HL-60/S4 treated with phorbol 12-myristate 13-acetate at 8.2 ng/mL for 4 days and 3 days (cell line): ENCODE measurements around the gene PGM2L1.
"Not testable (repeated sequence)": the region's sequence is repeated elsewhere in the genome, so short reads cannot be mapped to it uniquely, and the experiment has no call there.

ENCODE experiments used
- in situ Hi-C: fragments of 300-500 bp; cut with MboI; formaldehyde crosslinking; loops from 2 replicates; pipeline ENCODE4 v1.15.0; 2022; ENCODE audit warnings: low sequenced_read_pairs

The PGM2L1 gene

GRCh38 chr11:74398244-74399159 is at the start of gene PGM2L1:
Gene PGM2L1, minus strand, starts transcription at chr11:74398433. Its CDS starts 272 bp downstream, at chr11:74398161.
- in situ Hi-C loops = no loop called here

DNA sequence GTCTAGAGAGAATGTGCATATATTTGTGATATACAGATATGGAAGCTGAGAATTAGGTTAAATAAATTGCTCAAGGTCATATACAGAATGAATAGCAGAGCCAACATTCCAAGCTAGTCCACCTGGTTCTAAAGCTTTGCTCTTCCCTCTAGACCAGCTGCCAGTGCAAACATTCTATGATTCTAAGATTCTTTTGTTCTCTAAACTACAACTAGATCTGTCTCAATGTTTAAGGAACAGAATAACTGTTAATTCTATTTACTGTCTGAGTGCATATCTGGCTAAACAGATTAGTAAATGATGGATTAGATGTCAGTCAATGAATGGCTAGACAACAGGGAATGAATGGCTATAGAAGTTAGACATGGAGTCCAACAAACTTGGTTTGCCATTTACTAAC is 49.5 kb upstream of the PGM2L1 start:
- in situ Hi-C loops = no loop called here

DNA sequence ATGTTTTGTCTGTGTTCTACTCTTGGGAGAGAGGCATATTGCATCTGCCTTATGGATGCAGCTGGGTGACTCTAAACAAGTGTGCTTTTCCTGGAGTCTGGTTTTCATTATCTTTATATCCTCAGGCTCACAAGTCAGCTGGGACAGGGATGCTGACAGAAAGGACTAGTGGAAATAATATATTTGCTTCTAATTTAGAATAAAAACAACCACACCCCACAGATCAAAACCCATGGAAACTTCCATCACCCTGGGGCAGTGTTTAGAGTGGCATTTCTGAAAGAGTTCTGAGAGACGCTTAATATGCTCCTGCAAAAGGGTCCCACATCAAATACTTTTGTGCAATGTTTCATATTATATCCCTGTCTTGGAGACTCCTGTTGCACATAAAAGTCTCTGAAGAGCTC is 48.3 kb upstream of the PGM2L1 start:
- in situ Hi-C loops = no loop called here

GRCh38 chr11:74444173-74444826 is 46.1 kb upstream of the PGM2L1 start:
- in situ Hi-C loops = no loop called here

DNA sequence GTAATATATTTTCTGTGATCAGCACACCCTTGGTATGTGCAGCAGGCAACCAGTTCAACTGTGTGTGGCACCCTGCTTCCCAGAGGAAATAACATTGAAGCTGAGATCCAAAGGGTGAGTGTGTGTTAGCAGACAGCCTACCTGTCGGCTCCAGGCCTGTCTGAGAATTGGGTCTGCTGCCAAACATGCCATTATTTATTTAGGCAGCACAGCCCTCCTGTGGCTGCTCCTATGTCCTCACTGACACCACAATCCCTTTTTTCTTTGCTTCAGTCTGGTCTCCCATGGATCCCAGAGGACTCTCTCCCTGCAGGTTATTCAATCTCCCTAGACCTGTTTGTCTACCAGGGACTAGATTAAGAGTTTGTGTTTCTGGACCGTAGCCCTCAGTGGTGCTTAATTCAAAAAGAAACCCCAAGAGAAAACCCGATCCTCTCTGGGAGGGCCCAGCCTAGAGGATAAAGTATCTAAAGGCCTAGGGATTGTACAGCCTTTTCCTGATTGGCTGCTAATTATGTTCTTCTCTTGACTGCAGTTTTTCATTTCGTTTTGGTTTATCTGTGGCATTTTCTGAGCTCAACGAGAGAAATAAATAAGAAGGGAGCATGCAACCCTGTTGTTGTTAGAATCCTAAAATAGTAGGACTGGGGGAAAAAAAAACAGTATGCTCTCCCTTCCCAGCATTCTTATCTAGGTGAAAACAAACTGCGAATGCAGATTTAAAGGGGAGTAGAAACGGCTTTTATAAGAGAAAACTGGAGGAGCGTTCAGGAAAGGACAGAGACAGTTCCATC is 45.0 kb upstream of the PGM2L1 start:
- in situ Hi-C loops = no loop called here

DNA sequence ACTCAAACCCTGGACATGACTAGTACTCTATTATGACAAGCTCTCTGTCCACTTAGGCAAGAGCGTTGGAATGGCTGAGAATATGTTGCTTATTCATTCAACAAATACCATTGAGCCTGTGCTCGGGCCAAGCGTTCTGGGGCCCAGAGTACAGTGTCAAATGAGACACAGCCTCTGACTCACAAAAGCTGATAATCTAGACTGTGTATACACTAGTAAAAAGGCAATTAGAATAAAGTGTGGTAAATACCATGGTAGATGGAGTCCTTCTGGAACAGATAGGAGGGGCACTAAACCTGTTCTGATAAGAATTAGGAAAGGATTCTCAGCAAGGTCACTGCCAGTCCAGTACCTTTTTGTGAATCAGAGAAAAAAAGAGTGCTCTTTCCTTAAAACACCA is 44.4 kb upstream of the PGM2L1 start:
- in situ Hi-C loops = no loop called here

DNA sequence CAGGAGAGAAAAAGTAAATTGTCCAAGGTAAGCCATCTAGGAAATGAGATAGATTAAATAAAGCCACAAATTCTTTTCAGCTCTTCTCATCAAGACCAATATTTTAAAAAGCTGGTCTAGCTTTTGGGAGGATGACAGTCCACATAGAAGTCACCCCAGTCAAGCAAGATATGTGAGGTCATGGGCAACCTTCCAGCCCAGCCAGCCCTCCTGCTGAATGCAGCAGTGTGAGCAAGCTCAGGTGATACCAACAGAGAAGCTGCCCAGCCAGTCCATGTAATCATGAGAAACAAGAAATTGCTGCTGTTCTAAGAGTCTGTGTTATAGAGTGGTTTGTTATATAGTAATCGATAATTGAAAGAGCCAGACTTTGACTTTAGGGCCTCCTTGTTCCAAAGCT is 40.4 kb upstream of the PGM2L1 start:
- in situ Hi-C loops = no loop called here

GRCh38 chr11:74437441-74438042 is 39.3 kb upstream of the PGM2L1 start:
- in situ Hi-C loops = no loop called here

- in situ Hi-C loops = no loop called here
Measured at GRCh38 chr11:74434528-74434927, 36.3 kb upstream of the PGM2L1 start.

DNA sequence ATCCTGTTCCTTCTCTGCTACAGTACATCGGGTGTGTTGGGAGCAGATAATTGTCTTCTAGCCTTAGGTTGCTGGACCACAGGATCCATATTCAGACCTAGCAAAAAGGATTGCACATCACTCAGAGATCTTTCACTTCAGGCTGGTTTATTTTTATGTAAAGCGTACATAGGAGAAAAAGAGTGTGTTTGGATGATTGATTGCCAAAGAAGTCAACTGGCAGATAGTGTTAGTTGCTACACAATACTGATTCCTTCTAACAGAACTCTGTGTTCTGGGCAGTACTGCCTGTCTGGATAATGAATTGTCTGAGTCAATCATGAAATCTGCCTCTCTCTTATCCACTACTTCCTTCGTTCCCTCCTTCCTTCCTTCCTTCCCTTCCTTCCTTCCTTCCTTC is 31.0 kb upstream of the PGM2L1 start:
- in situ Hi-C loops = no loop called here

- in situ Hi-C loops = no loop called here
Measured at GRCh38 chr11:74427384-74427886, 29.2 kb upstream of the PGM2L1 start.

DNA sequence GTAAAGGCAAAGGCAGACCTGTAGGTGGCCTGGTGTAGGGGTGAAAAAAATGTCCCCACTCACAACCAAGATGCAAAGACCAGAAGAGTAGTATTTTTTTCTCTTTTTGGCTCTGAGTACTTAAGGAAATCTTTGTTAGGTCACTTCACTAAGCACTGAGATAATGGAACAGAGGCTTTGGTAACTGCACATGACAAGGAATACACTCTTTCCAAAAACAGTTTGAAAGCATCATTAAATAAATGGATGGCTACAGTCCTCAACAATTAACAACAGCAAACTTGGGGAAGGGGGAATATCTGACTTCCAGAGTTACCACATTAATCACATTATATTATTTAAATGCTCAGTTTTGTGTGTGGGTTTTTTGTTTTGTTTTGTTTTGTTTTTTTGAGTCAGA is 26.9 kb upstream of the PGM2L1 start:
- in situ Hi-C loops = no loop called here

DNA sequence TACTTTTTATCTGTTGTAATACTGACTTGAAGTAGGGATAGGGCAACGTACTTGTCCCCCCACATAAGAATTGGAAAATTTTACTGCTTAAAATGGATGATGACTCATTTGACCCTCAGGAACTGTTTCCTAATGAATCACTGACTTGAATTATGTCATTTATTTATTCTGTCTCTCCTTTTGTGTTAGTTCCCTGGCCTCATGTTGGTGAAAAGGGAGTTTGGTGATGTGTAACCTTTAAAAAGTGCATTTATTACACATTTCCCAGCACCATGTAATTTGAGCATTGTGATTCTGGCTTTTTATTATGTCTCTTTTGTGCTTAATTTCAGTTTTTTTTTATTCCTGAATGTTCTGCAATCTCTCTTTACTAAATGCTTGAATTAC is 20.3 kb upstream of the PGM2L1 start:
- in situ Hi-C loops = no loop called here

GRCh38 chr11:74417860-74418508 is 19.8 kb upstream of the PGM2L1 start:
- in situ Hi-C loops = no loop called here

- in situ Hi-C loops = no loop called here
Measured at GRCh38 chr11:74417379-74417804, 19.2 kb upstream of the PGM2L1 start.

DNA sequence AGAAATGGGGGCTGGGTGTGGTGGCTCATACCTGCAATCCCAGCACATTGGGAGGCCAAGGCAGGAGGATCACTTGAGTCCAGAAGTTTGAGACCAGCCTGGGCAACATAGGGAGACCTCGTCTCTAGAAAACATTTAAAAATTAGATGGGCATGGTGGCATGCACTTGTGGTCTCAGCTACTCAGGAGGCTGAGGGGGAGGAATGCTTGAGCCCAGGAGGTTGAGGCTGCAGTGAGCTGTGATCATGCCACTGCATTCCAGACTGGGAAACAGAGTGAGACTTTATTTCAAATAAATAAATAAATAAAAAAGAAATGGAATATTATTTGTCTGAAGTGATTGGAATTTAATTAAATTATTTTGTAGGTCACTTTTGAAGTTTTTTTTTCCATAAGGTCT is 18.7 kb upstream of the PGM2L1 start:
- in situ Hi-C loops = not testable (repeated sequence)

GRCh38 chr11:74412733-74413359 is 14.6 kb upstream of the PGM2L1 start:
- in situ Hi-C loops = no loop called here

- in situ Hi-C loops = no loop called here
Measured at GRCh38 chr11:74412321-74412720, 14.1 kb upstream of the PGM2L1 start.

GRCh38 chr11:74409633-74410032 is 11.4 kb upstream of the PGM2L1 start:
- in situ Hi-C loops = no loop called here
